ENCODE results near the gene CACNA2D4.

Gene CACNA2D4

GRCh38 chr12:1872001-1872400 is 46.5 kb downstream of the CACNA2D4 start:
- Histone ChIP-seq H3K36me3 (ENCODE audit: control insufficient read depth, insufficient read depth, low read length) (no peaks in the 10 kb centered on the region), H3K27me3 (replicated peaks; ENCODE audit: control insufficient read depth, insufficient read depth, low read length) (peaks cover 2% of the 10 kb centered on the region), H3K4me3 (replicated peaks; ENCODE audit: low read depth, low read length) (no peak overlapping the region)
- no peak for TF ChIP-seq CTCF (IDR thresholded peaks at IDR 0.05; ENCODE audit: insufficient read depth, low read length, poor library complexity, severe bottlenecking)
- no peak for DNase-seq (ENCODE audit: extremely low read depth, insufficient read length)

- DNase-seq (ENCODE audit: extremely low read depth, insufficient read length): no peak
- H3K4me3 ChIP-seq (replicated peaks; ENCODE audit: low read depth, low read length): no peak overlapping the region
- H3K27me3 ChIP-seq (replicated peaks; ENCODE audit: control insufficient read depth, insufficient read depth, low read length): peaks cover 2% of the 10 kb centered on the region
- no peak for TF ChIP-seq CTCF (IDR thresholded peaks at IDR 0.05; ENCODE audit: insufficient read depth, low read length, poor library complexity, severe bottlenecking)
- H3K36me3 ChIP-seq (ENCODE audit: control insufficient read depth, insufficient read depth, low read length): no peaks in the 10 kb centered on the region
These were observed 47.2 kb downstream of the CACNA2D4 start for GRCh38 chr12:1870998-1871917.

GRCh38 chr12:1870086-1870485 is 48.4 kb downstream of the CACNA2D4 start:
- Histone ChIP-seq H3K36me3 (ENCODE audit: control insufficient read depth, insufficient read depth, low read length) (no peaks in the 10 kb centered on the region), H3K4me3 (replicated peaks; ENCODE audit: low read depth, low read length) (no peak overlapping the region), H3K27me3 (replicated peaks; ENCODE audit: control insufficient read depth, insufficient read depth, low read length) (peaks cover 2% of the 10 kb centered on the region)
- TF ChIP-seq CTCF (IDR thresholded peaks at IDR 0.05; ENCODE audit: insufficient read depth, low read length, poor library complexity, severe bottlenecking): no peak
- no peak for DNase-seq (ENCODE audit: extremely low read depth, insufficient read length)

GRCh38 chr12:1869145-1869544 is 49.3 kb downstream of the CACNA2D4 start:
- H3K27me3 ChIP-seq (replicated peaks; ENCODE audit: control insufficient read depth, insufficient read depth, low read length): no peaks in the 10 kb centered on the region; the same call in 1 of the 2 replicates
- DNase-seq (ENCODE audit: extremely low read depth, insufficient read length): no peak
- H3K4me3 ChIP-seq (replicated peaks; ENCODE audit: low read depth, low read length): no peak overlapping the region
- TF ChIP-seq CTCF (IDR thresholded peaks at IDR 0.05; ENCODE audit: insufficient read depth, low read length, poor library complexity, severe bottlenecking): no peak
- no peaks in the 10 kb centered on the region for H3K36me3 ChIP-seq (ENCODE audit: control insufficient read depth, insufficient read depth, low read length)

- H3K4me3 ChIP-seq (replicated peaks; ENCODE audit: low read depth, low read length): no peak overlapping the region
- DNase-seq (ENCODE audit: extremely low read depth, insufficient read length): no peak
- H3K27me3 ChIP-seq (replicated peaks; ENCODE audit: control insufficient read depth, insufficient read depth, low read length): no peaks in the 10 kb centered on the region
- H3K36me3 ChIP-seq (ENCODE audit: control insufficient read depth, insufficient read depth, low read length): no peaks in the 10 kb centered on the region
- TF ChIP-seq CTCF (IDR thresholded peaks at IDR 0.05; ENCODE audit: insufficient read depth, low read length, poor library complexity, severe bottlenecking): no peak
These were observed 53.1 kb downstream of the CACNA2D4 start for GRCh38 chr12:1865284-1865866.
